RCC 7860 (cell line): ENCODE measurements around the gene PLAAT4.
"Not testable (repeated sequence)": the region's sequence is repeated elsewhere in the genome, so short reads cannot be mapped to it uniquely, and the experiment has no call there.

Source experiments
- DNase-seq: peaks from one replicate; pipeline ENCODE4 v3.0.0-alpha.2; 2015; ENCODE audit warnings: low spot score
- FAIRE-seq: peaks from 2 replicates; lab custom pipeline; 2012; peaks lifted over from hg19 to GRCh38; lab: Jason Lieb, UNC

PLAAT4 gene

GRCh38 chr11:63537293-63538101, 889 bp downstream of the PLAAT4 start:
- DNase-seq (no peak), FAIRE-seq (no peak)

- FAIRE-seq, DNase-seq: not testable (repeated sequence)
These were observed 5.9 kb downstream of the PLAAT4 start for GRCh38 chr11:63542506-63542905.

GRCh38 chr11:63543711-63544110, 7.1 kb downstream of the PLAAT4 start:
- FAIRE-seq (no peak), DNase-seq (no peak)

- no peak for DNase-seq
- FAIRE-seq: no peak
These were observed 10.5 kb downstream of the PLAAT4 start for GRCh38 chr11:63547061-63547460.

- DNase-seq: no peak
- no peak for FAIRE-seq
These were observed 11.6 kb downstream of the PLAAT4 start for GRCh38 chr11:63548178-63548577.

- DNase-seq (no peak), FAIRE-seq (no peak)
These were observed 12.8 kb downstream of the PLAAT4 start for GRCh38 chr11:63549411-63549810.

GRCh38 chr11:63550156-63550700, 13.6 kb downstream of the PLAAT4 start:
- not testable (repeated sequence) for FAIRE-seq, DNase-seq

- FAIRE-seq: no peak
These were observed 14.7 kb downstream of the PLAAT4 start for GRCh38 chr11:63551091-63551888.

GRCh38 chr11:63551889-63552266, 15.3 kb downstream of the PLAAT4 start:
- FAIRE-seq: no peak

More at GRCh38 chr11:63551091-63551888, 14.7 kb downstream of the PLAAT4 start:
- DNase-seq: no peak

GRCh38 chr11:63552921-63553320, 16.3 kb downstream of the PLAAT4 start:
- no peak for DNase-seq
- FAIRE-seq: no peak

More at GRCh38 chr11:63551889-63552266, 15.3 kb downstream of the PLAAT4 start:
- no peak for DNase-seq

GRCh38 chr11:63553759-63554158, 17.2 kb downstream of the PLAAT4 start:
- no peak for FAIRE-seq
- DNase-seq: no peak

- no peak for DNase-seq
- no peak for FAIRE-seq
These were observed 18.2 kb downstream of the PLAAT4 start for GRCh38 chr11:63554877-63555223.

GRCh38 chr11:63556404-63557013, 19.9 kb downstream of the PLAAT4 start:
- FAIRE-seq (no peak), DNase-seq (no peak)

GRCh38 chr11:63557570-63557969, 21.0 kb downstream of the PLAAT4 start:
- no peak for DNase-seq
- FAIRE-seq: no peak

- no peak for DNase-seq
- no peak for FAIRE-seq
These were observed 22.0 kb downstream of the PLAAT4 start for GRCh38 chr11:63558459-63559157.

GRCh38 chr11:63560506-63561180, 24.0 kb downstream of the PLAAT4 start:
- DNase-seq (no peak), FAIRE-seq (no peak)

- FAIRE-seq (no peak), DNase-seq (no peak)
These were observed 26.8 kb downstream of the PLAAT4 start, which contains the start of gene PLAAT2 for GRCh38 chr11:63563201-63564055. Gene PLAAT2, minus strand, starts transcription at chr11:63563379. Its CDS starts 55 bp downstream, at chr11:63563324.

GRCh38 chr11:63564056-63564774, 27.6 kb downstream of the PLAAT4 start:
- DNase-seq (peak; percentile 17), FAIRE-seq (no peak)
